H9 (cell line): ENCODE results near the gene CSNK1G1. TPM values are rescaled to one million over a fixed set of nuclear protein-coding genes. Genes with fewer than 3 reads are reported as not detected.

Experiments used
- DNase-seq: peaks from one replicate; pipeline ENCODE4 v3.0.0-alpha.2; 2017
- H2AFZ ChIP-seq: one replicate; pipeline ENCODE4 v1.6.1; 2013; ENCODE audit warnings: mild to moderate bottlenecking, low read length, control low read depth, moderate library complexity
- H2AK5ac ChIP-seq: 2 replicates; pipeline ENCODE4 v1.6.1; 2013; ENCODE audit warnings: low read length, control low read depth, mixed read lengths; ENCODE audit not compliant: insufficient read length
- H2BK120ac ChIP-seq: one replicate; pipeline ENCODE4 v1.6.1; 2013; ENCODE audit warnings: low read depth, mild to moderate bottlenecking, low read length, control low read depth, inconsistent platforms; ENCODE audit not compliant: poor library complexity, severe bottlenecking
- H2BK12ac ChIP-seq: 2 replicates; pipeline ENCODE4 v1.6.1; 2013; ENCODE audit warnings: low read length, control low read depth, mixed read lengths, low read depth; ENCODE audit not compliant: insufficient read length
- H2BK15ac ChIP-seq: 2 replicates; pipeline ENCODE4 v1.6.1; 2013; ENCODE audit warnings: low read depth, low read length, control low read depth
- H2BK20ac ChIP-seq: one replicate; pipeline ENCODE4 v1.6.1; 2013; ENCODE audit warnings: low read depth, mild to moderate bottlenecking, low read length, control low read depth, inconsistent platforms; ENCODE audit not compliant: poor library complexity, severe bottlenecking
- H2BK5ac ChIP-seq: 2 replicates; pipeline ENCODE4 v1.6.1; 2013; ENCODE audit warnings: low read length, control low read depth, mixed read lengths; ENCODE audit not compliant: insufficient read length
- H3K14ac ChIP-seq: 2 replicates; pipeline ENCODE4 v1.6.1; 2013; ENCODE audit warnings: low read length, control low read depth; ENCODE audit not compliant: insufficient read depth
- H3K18ac ChIP-seq: 2 replicates; pipeline ENCODE4 v1.6.1; 2013; ENCODE audit warnings: low read depth, mild to moderate bottlenecking, mixed read lengths, low read length, control low read depth; ENCODE audit not compliant: insufficient read length
- H3K23ac ChIP-seq: 2 replicates; pipeline ENCODE4 v1.6.1; 2013; ENCODE audit warnings: low read length, control low read depth, mixed read lengths, low read depth; ENCODE audit not compliant: insufficient read length
- H3K23me2 ChIP-seq: 2 replicates; pipeline ENCODE4 v1.6.1; 2013; ENCODE audit warnings: low read depth, mild to moderate bottlenecking, mixed read lengths, low read length, control low read depth; ENCODE audit not compliant: insufficient read length, poor library complexity, severe bottlenecking
- H3K27ac ChIP-seq: 2 replicates; pipeline ENCODE4 v1.5.1; 2013; ENCODE audit warnings: low read length, control low read depth, mixed read lengths, low read depth; ENCODE audit not compliant: insufficient read length
- H3K27me3 ChIP-seq: 2 replicates; pipeline ENCODE4 v1.6.1; 2013; ENCODE audit warnings: low read length, control low read depth, inconsistent platforms; ENCODE audit not compliant: insufficient read depth
- H3K4ac ChIP-seq: 2 replicates; pipeline ENCODE4 v1.6.1; 2013; ENCODE audit warnings: low read depth, mild to moderate bottlenecking, control low read depth, inconsistent platforms, low read length, moderate library complexity
- H3K4me1 ChIP-seq: 2 replicates; pipeline ENCODE4 v1.6.1; 2013; ENCODE audit warnings: low read length, control low read depth, inconsistent platforms; ENCODE audit not compliant: insufficient read depth
- H3K4me2 ChIP-seq: 2 replicates; pipeline ENCODE4 v1.6.1; 2013; ENCODE audit warnings: low read length, control low read depth, mixed read lengths; ENCODE audit not compliant: insufficient read length, insufficient read depth
- H3K56ac ChIP-seq: 2 replicates; pipeline ENCODE4 v1.6.1; 2013; ENCODE audit warnings: low read depth, mild to moderate bottlenecking, mixed read lengths, low read length, control low read depth; ENCODE audit not compliant: insufficient read length
- H3K79me1 ChIP-seq: 2 replicates; pipeline ENCODE4 v1.6.1; 2013; ENCODE audit warnings: low read depth, mild to moderate bottlenecking, moderate library complexity, low read length, control low read depth, inconsistent platforms; ENCODE audit not compliant: insufficient read depth, poor library complexity, severe bottlenecking
- H3K79me2 ChIP-seq: 2 replicates; pipeline ENCODE4 v1.6.1; 2013; ENCODE audit warnings: low read length, control low read depth, inconsistent platforms; ENCODE audit not compliant: insufficient read depth
- H3K9ac ChIP-seq: 2 replicates; pipeline ENCODE4 v1.6.1; 2013; ENCODE audit warnings: low read length, control low read depth, mixed read lengths; ENCODE audit not compliant: insufficient read length; ENCODE audit errors: extremely low read depth
- H3K9me3 ChIP-seq: one replicate; pipeline ENCODE4 v1.6.1; 2013; ENCODE audit warnings: low read depth, low read length, inconsistent platforms; ENCODE audit not compliant: control insufficient read depth
- H3T11ph ChIP-seq: one replicate; pipeline ENCODE4 v1.6.1; 2013; ENCODE audit warnings: mild to moderate bottlenecking, low read length, control low read depth, inconsistent platforms
- H4K20me1 ChIP-seq: one replicate; pipeline ENCODE4 v1.6.1; 2013; ENCODE audit not compliant: control insufficient read depth, insufficient read length, insufficient read depth
- H4K5ac ChIP-seq: 2 replicates; pipeline ENCODE4 v1.6.1; 2013; ENCODE audit warnings: low read depth, mild to moderate bottlenecking, mixed read lengths, low read length, control low read depth; ENCODE audit not compliant: insufficient read length
- H4K8ac ChIP-seq: replicated peaks from 2 replicates; pipeline ENCODE4 v1.6.1; 2013; ENCODE audit warnings: low read length, control low read depth, mixed read lengths, low read depth; ENCODE audit not compliant: insufficient read length
- H4K91ac ChIP-seq: 2 replicates; pipeline ENCODE4 v1.6.1; 2013; ENCODE audit warnings: low read depth, mild to moderate bottlenecking, moderate library complexity, mixed read lengths, low read length, control low read depth; ENCODE audit not compliant: insufficient read length
- H3K27ac Mint-ChIP-seq, 3 experiments: 2 replicates in 2 of 3; 3 replicates in 1 of 3; pipeline ENCODE4 v1.8.0; 2020 to 2021; ENCODE audit warnings: mixed read lengths in 3 of 3, mild to moderate bottlenecking in 1 of 3, moderate library complexity in 1 of 3
- H3K27me3 Mint-ChIP-seq: 2 replicates; pipeline ENCODE4 v1.8.0; 2021; ENCODE audit warnings: low read depth, mild to moderate bottlenecking, moderate library complexity, mixed read lengths
- H3K36me3 Mint-ChIP-seq, 3 experiments: 2 replicates in 2 of 3; 3 replicates in 1 of 3; pipeline ENCODE4 v1.8.0; 2020 to 2021; ENCODE audit warnings: low read depth in 3 of 3, mixed read lengths in 3 of 3; ENCODE audit not compliant: insufficient read depth in 1 of 3
- H3K4me1 Mint-ChIP-seq, 2 experiments: 2 replicates each; pipeline ENCODE4 v1.8.0; 2020; ENCODE audit warnings: mixed read lengths in 2 of 2
- H3K4me3 Mint-ChIP-seq, 2 experiments: 2 replicates in 1 of 2; 3 replicates in 1 of 2; pipeline ENCODE4 v1.8.0; 2020 to 2021; ENCODE audit warnings: mild to moderate bottlenecking in 2 of 2, mixed read lengths in 2 of 2, moderate library complexity in 1 of 2
- H3K9me3 Mint-ChIP-seq, 2 experiments: 2 replicates in 1 of 2; 3 replicates in 1 of 2; pipeline ENCODE4 v1.8.0; 2020; ENCODE audit warnings: mild to moderate bottlenecking in 2 of 2, mixed read lengths in 2 of 2, moderate library complexity in 1 of 2
- CTCF ChIP-seq: fragments of 200-600 bp; sonication (generic); conservative IDR thresholded peaks from 3 replicates; pipeline ENCODE4 v1.8.0; 2021; ENCODE audit warnings: antibody characterized with exemption, mild to moderate bottlenecking
- WGBS: extraction: QIAGEN DNeasy Blood & Tissue Kit; methylation state at CpG from one replicate; pipeline ENCODE4 v1.1.7; 2013; ENCODE audit warnings: missing lambda C conversion rate, low lambda C conversion rate, mixed read lengths; ENCODE audit not compliant: insufficient read length; ENCODE audit errors: extremely low coverage; 5-methylcytosine and 5-hydroxymethylcytosine counted together
- total RNA-seq: library from RNA; stranded (reverse); gene quantifications from 2 replicates; pipeline ENCODE4 v1.2.1, GENCODE V29; 2021

CSNK1G1 gene
- total RNA-seq, 1 experiment from 2014 or later: 17.1 TPM

GRCh38 chr15:64122936-64123351, 233.0 kb downstream of the CSNK1G1 start:
- no peaks in the 10 kb centered on the region for H3K79me2 ChIP-seq
- no peaks in the 10 kb centered on the region for H3K23me2 ChIP-seq
- H3K4ac ChIP-seq: no peak overlapping the region
- H2AFZ ChIP-seq: no peak overlapping the region
- TF ChIP-seq CTCF: no peak
- H3K27me3 ChIP-seq: no peaks in the 10 kb centered on the region
- H3K18ac ChIP-seq: no peak overlapping the region
- no peak overlapping the region for H2BK15ac ChIP-seq
- no peak overlapping the region for H2AK5ac ChIP-seq
- H3K9ac ChIP-seq: no peak overlapping the region
- no peaks in the 10 kb centered on the region for H3K4me1 ChIP-seq
- no peak overlapping the region for H3K27ac ChIP-seq
- WGBS: no CpG with 5 or more reads among the region's 3 CpGs
- no peak overlapping the region for H2BK12ac ChIP-seq
- no peaks in the 10 kb centered on the region for H4K20me1 ChIP-seq
- H3K9me3 ChIP-seq: no peaks in the 10 kb centered on the region
- Mint-ChIP-seq H3K4me1 (no peaks in the 10 kb centered on the region), H3K36me3 (peaks cover 5 to 57% (median 35%) of the 10 kb centered on the region in 3 experiments; a peak in 6 of 7 replicates), H3K27ac (no peak overlapping the region), H3K27me3 (no peaks in the 10 kb centered on the region), H3K9me3 (no peaks in the 10 kb centered on the region), H3K4me3 (no peak overlapping the region)
- no peak overlapping the region for H2BK120ac ChIP-seq
- H4K8ac ChIP-seq: no peak overlapping the region
- H4K5ac ChIP-seq: no peak overlapping the region
- H3K14ac ChIP-seq: no peak overlapping the region
- H2BK5ac ChIP-seq: no peak overlapping the region
- H2BK20ac ChIP-seq: no peak overlapping the region
- H3K4me2 ChIP-seq: no peak overlapping the region
- H4K91ac ChIP-seq: no peak overlapping the region
- H3T11ph ChIP-seq: no peak overlapping the region
- no peak overlapping the region for H3K56ac ChIP-seq
- no peak overlapping the region for H3K23ac ChIP-seq
- no peak for DNase-seq
- no peaks in the 10 kb centered on the region for H3K79me1 ChIP-seq
